ENCODE results near the gene KCNH3.

- TF ChIP-seq CTCF (conservative IDR thresholded peaks at IDR 0.05; ENCODE audit: low read depth in 2 of 2) (no peak), EZH2 (IDR thresholded peaks at IDR 0.05; ENCODE audit: low read depth, unreplicated experiment) (no peak), POLR2AphosphoS5 (IDR thresholded peaks at IDR 0.05; ENCODE audit: low read depth) (no peak), EZH2phosphoT487 (IDR thresholded peaks at IDR 0.05; ENCODE audit: unreplicated experiment) (no peak), REST (IDR thresholded peaks at IDR 0.05; ENCODE audit: unreplicated experiment) (no peak), CREB1 (CRISPR knock-in tag; IDR thresholded peaks at IDR 0.05; ENCODE audit: low read depth) (no peak), ZNF331 (CRISPR knock-in tag; IDR thresholded peaks at IDR 0.05; ENCODE audit: low read depth) (no peak), STAT1 (IDR thresholded peaks at IDR 0.05; ENCODE audit: unreplicated experiment) (no peak), JUNB (IDR thresholded peaks at IDR 0.05; ENCODE audit: unreplicated experiment) (no peak), ETS1 (IDR thresholded peaks at IDR 0.05) (no peak), ZNF114 (CRISPR knock-in tag; IDR thresholded peaks at IDR 0.05) (no peak), ZNF462 (CRISPR knock-in tag; IDR thresholded peaks at IDR 0.05) (no peak), NANOG (IDR thresholded peaks at IDR 0.05; ENCODE audit: borderline replicate concordance) (no peak)
Measured at GRCh38 chr12:49502590-49502989, 36.2 kb upstream of the KCNH3 start.

Data from GM23338 (cell line).